ENCODE results near the gene RALGPS2.

DNA sequence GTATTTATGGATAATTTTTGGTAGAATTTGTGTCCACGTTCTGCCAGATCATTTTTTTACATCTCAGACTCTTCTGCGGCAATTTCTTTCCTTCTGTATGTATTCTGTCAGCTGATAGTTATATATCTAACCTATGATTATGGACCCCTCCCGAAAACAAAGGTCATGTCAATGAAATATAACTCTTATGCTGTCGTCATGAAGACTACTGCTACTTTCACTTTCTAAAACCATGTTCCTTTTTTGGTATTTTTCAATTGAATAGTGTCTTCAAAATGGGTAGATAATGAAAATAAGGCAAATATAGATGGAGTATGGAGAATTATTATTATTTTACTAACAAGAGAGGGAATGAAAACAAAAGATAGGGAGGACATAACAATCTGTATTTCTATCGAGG is 142.6 kb downstream of the RALGPS2 start:
- TF ChIP-seq, protein P1, sequence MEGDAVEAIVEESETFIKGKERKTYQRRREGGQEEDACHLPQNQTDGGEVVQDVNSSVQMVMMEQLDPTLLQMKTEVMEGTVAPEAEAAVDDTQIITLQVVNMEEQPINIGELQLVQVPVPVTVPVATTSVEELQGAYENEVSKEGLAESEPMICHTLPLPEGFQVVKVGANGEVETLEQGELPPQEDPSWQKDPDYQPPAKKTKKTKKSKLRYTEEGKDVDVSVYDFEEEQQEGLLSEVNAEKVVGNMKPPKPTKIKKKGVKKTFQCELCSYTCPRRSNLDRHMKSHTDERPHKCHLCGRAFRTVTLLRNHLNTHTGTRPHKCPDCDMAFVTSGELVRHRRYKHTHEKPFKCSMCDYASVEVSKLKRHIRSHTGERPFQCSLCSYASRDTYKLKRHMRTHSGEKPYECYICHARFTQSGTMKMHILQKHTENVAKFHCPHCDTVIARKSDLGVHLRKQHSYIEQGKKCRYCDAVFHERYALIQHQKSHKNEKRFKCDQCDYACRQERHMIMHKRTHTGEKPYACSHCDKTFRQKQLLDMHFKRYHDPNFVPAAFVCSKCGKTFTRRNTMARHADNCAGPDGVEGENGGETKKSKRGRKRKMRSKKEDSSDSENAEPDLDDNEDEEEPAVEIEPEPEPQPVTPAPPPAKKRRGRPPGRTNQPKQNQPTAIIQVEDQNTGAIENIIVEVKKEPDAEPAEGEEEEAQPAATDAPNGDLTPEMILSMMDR (conservative IDR thresholded peaks at IDR 0.05; ENCODE audit: low read depth, low read length): no peak
- no peak for TF ChIP-seq EZH2 (IDR thresholded peaks at IDR 0.05; ENCODE audit: borderline replicate concordance, low read depth, low read length, poor library complexity, severe bottlenecking)

Data from A673 (cell line).